ENCODE data around the gene RPA3.

RPA3 gene

DNA sequence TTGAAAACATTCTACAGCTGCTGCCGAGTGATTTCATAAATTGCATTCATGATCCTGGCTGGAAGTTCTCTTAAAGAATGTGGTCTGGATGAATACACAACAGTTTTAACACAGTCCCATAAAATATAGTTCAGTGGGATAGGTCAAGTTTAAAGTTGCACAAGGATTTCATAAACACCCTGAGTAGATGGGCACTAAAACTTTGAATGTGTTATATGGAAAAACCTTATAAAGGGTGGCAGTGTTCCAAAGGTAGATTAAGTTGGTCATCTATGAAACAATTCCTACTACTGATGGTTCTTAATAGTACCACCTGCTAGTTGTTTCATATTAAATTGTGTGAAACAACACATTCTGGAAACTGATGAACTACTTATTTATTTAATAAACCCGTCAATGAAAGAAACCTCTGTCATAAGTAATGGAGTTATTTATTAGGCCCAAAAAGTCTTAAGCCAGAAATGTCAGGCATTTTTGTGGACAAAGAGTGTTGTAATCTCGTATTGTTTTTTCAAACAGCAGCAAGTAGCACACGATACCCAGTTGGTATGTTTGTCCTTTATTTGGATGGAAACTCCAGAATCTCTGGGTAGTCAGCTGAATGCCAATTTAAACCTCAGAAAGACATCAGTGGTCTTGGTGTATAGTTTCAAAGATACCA lies 14.3 kb upstream of the RPA3 start:
- no peak for DNase-seq (ENCODE audit: low read depth in 2 of 2)

DNA sequence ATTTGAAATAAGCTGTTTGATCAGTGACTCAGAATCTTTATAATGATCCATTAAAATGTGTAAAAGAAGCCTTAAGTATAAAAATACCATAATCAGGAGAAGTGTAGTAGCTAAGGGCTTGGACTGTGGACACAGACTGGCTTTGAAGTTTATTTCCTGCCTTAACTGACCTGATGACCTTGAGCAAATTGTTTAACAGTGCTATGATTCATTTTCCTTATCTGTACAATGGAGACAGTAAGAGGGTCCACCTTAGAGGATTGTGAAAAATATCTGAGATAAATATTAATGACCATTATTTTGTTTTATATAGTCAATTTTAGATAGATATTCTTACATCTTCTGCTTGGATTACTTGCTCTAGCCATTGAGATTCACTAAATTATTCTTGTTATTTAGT lies 13.3 kb upstream of the RPA3 start:
- DNase-seq (ENCODE audit: low read depth in 2 of 2) = no peak

DNA sequence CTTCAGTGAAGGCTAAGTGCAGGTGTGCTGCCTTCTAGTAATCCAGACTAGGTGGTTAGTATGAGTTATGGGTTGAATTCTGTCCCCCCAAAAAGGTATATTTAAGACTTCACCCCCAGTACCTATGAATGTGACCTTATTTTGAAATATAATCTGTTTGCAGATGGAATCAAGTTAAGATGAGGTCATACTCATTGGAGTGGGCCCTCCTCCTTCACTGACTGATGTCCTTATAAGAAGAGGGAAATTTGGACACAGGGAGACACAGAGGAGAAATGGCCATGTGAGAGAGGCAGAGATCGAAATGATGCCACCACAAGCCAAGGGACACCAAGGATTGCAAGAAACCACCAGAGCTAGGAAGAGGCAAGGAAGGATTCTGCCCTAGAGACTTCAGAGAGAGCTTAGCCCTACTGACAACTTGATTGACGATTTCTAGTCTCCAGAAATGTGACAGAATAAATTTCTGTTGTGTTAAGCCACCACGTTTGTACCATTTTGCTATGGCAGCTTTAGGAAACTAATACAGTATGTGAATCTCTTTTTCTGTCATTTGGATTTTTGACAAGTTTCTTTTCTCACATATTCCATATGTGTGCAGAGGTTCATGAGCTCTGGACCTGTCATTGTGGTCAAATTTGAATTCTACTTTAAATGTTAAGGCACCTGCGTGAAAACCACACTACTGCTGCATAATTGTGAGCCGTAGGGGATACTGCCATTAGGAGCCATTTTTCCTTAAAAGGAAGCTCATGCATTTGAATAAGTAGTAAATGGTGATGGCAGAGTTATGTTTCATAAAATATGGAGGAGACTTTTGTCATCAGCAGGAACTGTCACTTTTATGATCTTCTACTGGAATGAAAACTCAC lies 2.6 kb upstream of the RPA3 start:
- DNase-seq (ENCODE audit: low read depth in 2 of 2) = no peak

DNA sequence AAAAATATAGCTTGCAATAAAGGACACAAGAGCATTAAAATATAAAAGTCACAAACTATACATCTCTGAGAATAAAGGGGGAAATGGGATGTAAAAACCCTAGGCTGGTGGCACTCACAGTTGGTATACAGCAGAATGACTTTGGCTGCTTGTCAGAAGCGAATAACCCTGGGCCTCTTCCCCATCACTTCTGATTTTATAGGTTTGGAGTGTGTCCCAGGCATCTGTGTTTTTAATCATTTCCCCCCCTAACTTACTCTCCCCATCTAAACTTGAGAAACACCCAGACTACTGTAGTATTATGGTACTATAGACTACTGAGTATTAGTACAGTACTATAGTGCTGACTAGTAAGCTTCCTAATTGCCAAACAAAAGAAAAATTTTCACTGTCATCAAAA lies 1.8 kb upstream of the RPA3 start:
- no peak for DNase-seq (ENCODE audit: low read depth in 2 of 2)

DNA sequence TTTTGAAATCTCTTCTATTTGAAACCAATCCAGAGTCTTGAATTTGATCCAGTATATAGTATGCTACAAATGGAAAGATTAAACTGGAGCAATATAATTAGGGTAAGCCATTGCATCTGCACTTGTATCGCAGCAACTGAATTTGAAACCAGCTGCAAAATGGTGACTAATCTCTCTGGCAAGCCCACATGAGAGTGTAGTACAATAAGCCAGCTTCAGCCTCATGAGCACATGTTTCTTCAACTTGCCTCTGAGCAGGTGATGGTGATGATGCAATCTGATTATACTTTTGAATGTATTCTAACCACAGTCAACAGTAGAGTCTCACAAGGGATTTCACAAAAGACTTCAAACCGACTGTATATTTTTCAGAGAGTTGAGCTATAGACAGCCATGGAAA lies 829 bp upstream of the RPA3 start:
- DNase-seq (ENCODE audit: low read depth in 2 of 2) = peak; percentile 28 to 37

DNA sequence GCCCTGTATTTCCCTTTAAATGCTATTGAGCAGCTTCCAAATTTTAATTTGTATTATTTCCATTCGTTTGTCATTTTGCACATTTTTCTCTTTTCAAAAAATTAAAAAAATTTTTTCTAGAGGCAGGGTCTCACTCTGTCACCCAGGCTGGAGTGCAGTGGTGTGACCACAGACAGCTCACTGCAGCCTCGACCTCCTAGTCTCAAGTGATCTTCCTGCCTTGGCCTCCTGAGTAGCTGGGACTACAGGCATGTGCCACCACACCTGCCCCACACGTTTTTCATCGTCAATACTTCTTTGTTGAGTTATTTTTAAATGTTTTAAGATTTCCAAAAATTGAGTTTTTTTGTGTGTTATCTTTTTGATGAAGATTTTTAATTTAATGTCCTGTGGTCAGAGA lies 4.7 kb downstream of the RPA3 start:
- no peak for DNase-seq (ENCODE audit: low read depth in 2 of 2)

DNA sequence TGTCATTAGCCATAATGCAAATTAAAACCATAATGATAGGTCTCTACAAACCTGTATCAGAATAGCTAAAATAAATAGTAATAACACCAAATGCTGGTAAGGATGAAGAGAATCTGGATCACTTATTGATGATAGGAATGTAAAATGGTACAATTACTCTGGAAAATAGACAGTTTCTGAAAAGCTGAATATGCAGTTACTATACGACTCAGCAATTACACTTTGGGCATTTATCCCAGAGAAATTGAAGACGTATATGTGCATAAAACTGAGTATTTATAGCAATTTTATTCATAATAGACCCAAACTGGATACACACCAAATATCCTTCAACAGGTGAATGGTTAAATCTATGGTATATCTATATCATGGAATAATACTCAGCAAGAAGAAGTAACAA lies 7.9 kb downstream of the RPA3 start:
- no peak for DNase-seq (ENCODE audit: low read depth in 2 of 2)

DNA sequence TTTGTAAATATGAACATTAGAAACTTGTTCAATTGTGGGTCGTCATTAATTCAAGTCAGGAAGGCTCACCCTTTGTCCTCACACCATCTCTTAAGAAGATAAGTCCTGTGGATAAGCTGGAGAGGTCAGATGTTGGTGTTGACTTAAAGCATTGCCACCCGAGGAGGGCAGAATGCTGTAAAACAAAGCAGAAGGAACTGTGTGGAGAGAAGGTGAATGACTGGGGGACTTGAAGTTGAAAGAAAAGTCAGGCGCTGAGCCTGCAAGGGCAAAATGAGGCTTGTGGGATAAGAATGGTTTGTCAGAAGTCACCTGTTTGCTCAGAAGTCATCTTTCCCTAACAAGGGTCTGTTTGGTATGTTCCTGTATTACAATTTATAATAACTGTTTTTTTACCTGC lies 9.1 kb downstream of the RPA3 start:
- DNase-seq (ENCODE audit: low read depth in 2 of 2) = no peak

DNA sequence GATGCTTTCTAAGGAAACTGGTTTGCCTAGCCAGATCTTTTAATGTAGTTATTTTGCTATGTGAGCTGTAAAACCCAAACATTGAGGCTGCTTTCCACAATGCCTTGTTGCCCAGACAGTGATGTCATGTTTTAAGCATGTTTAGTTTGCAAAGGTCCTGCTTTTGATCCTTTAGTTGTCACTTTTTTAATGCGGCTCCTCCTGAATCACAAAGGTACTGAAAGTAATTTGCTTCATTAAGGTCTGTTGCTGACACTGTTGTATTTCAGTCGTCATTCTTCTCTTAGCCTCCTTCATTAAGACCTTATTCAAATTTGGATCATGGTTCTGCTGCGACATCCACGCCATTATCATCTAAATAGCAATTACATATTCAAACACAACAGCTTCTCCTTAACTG lies 10.6 kb downstream of the RPA3 start:
- no peak for DNase-seq (ENCODE audit: low read depth in 2 of 2)

DNA sequence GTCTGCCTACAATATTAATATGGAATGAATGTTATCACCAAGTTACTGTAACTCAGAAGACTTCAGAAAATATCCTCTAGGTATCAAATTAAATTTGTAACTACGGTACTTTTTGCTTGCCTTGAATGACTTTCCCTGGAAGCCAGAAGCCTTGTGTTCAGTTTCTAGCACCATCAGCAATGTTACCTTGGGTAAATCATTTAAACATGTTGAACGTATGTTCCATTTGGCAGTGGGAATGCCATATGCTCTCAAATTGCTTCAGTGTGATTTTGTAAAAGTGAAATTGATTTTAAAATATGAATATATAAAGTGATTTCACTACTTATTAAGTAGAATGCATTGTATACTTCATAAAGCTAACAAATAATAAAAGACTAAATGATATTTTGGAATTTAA lies 11.2 kb downstream of the RPA3 start:
- no peak for DNase-seq (ENCODE audit: low read depth in 2 of 2)

DNA sequence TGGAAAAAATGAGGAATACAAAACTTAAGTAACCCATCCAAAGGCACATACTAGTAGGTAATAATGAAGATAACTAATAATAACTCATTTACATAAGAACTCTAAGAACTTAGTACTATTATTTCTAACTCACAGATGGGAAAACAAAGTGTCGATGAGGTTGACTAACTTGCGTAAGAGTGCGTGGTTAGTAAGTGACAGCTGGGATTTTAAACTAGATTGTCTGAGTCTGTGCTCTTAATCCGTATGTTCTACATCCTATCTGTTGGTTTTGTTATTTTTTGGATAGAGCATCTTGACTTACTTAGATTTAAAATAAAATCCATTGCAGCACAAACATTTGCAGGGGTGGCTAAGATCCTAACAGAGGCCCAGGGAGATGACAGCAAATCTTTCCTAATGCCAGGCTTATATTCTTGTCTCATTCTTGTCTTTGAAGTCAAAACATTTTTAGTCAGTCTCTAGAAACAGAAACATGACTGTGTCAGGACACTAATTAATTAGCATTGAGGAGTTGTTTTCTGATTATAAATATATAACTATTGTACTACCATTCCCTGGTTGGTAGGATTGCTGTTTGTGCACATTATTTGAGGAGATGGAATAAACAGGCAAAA lies 11.7 kb downstream of the RPA3 start:
- DNase-seq (ENCODE audit: low read depth in 2 of 2) = no peak

DNA sequence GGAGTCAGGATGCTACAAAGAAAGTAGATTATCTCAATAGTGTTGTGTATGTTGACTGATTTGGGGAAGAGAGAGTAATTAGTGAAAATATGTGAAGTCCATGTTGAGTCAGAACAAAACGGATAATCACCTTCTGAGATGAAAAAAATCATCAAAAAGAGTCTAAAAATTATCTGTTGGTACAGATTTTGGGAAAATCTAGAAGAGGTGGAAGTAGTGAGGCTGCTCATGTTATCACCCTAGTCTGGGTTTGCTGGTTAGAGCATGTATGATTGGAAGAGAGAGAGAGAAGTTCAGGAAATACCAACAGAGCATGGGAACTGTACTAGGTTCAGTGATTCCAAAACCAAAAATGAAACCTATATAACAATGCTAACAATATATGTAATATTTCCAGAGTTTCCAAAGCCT lies 12.3 kb downstream of the RPA3 start:
- no peak for DNase-seq (ENCODE audit: low read depth in 2 of 2)

DNA sequence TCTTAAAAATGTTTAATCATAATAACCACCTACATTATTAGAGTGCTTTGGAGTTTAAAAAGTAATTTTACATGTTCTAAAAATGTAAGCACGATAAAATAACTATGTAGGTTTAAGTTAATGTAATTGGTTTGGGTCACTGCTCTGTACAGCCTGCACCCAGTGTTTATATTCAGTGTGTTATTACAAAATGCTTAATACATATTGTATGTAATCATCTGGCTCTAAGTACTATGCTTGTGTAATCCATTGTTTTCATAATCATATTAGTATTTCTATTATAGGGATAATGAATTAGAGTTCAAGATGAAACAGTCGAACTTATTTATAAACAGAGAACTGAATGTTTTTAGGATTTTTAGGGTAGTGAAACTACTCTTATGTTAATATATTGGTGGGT lies 13.1 kb downstream of the RPA3 start:
- no peak for DNase-seq (ENCODE audit: low read depth in 2 of 2)

DNA sequence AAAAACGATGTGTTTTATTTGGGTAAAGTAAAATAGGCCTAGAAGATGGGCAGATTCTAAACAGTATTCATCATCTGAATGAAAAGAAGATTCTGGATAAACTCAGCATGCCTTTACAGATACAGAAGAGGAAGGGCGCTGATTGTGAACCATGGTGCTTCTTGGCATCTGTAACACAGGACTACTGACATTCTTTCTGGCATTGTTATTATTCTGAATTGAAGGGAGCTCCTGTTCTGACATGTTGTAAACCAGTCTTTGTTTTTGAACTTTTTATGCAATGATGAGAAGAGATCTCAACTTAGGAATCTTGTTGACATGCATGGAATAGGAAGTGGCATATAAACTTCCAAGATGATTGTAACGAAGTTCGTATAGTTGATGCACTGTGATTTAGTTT lies 13.5 kb downstream of the RPA3 start:
- DNase-seq (ENCODE audit: low read depth in 2 of 2) = no peak

DNA sequence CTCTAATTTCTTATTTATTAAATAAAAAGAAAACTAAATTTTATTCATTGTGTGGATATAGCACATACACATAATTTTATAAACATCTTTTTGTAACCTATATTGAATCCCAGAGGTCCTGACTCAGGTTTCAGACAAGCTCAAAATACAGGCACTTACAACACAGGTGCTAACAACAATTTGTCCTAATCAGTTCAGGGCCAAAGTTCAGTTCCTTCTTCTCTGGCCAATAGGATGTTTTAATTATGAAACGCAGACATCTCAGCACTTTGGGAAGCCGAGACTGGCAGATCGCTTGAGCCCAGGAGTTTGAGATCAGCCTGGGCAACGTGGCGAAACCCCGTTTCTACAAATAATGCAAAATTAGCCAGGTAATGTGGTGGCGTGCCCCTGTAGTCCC lies 15.0 kb downstream of the RPA3 start:
- DNase-seq (ENCODE audit: low read depth in 2 of 2) = no peak

DNA sequence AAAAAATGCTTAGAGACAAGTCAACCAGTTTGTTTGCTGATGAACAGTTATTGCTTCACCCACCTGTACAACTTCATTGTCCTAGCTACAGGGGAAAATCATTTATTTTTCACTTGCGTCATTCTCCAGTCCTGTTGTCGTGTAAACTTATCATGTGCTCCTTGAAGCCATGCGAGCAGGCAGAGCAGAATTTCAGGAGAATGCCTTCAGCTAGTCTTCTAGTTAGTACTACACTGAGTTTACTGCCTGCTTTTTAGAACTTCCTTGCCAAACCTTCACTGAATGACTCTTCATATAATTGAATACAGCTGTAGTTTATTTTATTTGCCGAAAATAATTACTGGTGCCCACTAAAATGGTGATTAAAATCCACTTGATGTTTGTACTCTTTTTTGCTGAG lies 15.6 kb downstream of the RPA3 start:
- DNase-seq (ENCODE audit: low read depth in 2 of 2) = no peak

DNA sequence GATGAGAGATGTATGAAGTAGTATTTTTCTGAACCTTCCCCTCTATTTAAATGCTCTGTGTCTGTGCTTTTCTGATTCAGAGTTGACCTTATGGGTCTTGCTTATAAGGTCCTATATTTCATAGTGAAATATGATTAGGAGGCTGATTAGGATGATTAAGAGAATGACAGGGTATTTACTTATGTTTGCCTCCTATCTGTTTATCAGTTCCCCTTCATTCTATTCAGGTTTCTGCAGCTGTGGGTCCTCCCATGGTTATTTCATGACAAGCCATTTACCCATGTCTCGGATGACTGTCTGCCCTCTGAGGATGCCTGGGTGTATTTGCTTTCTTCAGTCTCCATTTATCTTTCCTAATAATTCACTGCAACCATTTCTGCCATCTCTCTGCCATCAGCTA lies 16.9 kb downstream of the RPA3 start:
- DNase-seq (ENCODE audit: low read depth in 2 of 2) = no peak

DNA sequence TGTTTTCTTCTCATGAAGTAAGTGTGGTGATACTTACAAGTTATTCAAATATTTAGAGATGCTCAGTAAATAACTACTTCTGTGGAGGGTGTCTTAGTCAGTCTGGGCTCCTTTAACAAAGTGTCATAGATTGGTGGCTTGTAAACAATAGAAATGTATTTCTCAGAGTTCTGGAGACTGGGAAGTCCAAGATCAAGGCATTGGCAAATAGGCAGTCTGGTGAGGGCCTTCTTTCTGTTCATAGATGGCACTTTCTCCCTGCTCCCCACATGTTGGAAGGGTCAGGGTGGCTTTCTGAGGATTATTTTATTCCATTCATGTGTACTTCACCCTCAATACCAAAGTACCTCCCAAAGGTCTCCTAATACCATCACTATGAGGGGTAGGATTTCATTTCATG lies 18.4 kb downstream of the RPA3 start:
- DNase-seq (ENCODE audit: low read depth in 2 of 2) = no peak

DNA sequence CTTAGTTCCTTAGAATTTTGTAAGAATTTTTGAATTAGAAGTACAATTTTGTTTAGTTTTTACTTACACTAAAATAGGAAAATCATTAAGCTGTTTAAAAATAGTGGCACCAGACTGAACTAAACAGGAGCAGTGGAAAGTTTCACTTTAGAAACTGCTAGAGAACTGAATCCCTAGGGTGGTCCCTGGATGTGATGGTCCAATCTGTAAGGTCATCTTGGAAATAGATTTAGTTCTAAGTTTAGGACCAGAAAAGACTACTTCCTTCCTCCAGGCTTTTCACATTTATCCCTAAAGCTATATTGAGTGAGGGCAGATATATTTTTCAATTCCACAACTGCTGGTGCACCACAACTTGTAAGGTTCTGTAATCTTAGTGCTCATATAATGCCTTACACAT lies 19.0 kb downstream of the RPA3 start:
- DNase-seq (ENCODE audit: low read depth in 2 of 2) = no peak

DNA sequence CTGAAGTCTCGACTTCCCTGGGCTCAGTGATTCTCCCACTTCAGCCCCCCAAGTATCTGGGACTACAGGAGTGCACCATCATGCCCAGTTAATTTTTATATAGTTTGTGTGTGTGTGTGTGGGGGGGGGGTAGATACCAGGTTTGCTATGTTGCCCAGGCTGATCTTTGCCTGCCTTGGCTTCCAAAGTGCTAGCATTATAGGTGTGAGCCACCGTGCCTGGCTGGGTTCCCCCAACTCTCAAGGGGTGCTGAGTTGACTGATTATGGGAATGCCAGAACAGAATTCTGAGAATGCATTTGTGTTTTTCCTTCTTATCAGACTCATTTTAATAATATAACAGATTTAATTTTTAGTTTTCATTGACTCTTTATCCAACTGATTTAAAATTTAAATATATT lies 19.5 kb downstream of the RPA3 start:
- no peak for DNase-seq (ENCODE audit: low read depth in 2 of 2)

DNA sequence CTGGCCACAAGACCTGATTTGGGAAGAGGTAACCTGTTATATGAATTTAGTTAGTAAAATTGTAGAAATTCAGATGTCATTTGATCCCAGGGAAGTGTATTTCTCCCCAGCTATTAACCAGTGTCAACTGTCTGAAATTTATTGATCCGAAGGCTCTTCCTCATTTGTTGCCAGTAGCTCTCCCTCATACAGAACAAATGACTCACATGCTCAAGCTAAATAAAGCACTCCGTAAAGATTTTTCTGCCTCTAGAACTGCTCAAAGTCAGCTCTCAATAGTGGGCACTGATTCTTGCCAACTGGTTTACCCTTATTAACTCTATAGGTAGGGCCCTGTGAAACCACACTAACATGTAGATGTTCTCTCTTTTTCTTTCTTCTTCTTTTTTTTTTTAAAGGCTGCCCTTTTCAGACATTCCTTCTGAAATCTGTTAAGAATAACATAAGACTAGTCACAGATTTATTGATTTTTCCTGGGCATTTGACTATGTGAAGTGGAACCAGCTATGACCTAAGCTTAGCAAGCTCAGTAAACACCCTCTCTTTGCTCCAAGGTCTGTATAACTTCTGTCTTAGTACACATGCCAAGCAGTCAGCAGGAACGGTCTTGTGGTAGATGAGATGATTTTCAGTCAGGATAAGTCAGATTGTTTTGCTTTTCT lies 21.8 kb downstream of the RPA3 start:
- no peak for DNase-seq (ENCODE audit: low read depth in 2 of 2)

DNA sequence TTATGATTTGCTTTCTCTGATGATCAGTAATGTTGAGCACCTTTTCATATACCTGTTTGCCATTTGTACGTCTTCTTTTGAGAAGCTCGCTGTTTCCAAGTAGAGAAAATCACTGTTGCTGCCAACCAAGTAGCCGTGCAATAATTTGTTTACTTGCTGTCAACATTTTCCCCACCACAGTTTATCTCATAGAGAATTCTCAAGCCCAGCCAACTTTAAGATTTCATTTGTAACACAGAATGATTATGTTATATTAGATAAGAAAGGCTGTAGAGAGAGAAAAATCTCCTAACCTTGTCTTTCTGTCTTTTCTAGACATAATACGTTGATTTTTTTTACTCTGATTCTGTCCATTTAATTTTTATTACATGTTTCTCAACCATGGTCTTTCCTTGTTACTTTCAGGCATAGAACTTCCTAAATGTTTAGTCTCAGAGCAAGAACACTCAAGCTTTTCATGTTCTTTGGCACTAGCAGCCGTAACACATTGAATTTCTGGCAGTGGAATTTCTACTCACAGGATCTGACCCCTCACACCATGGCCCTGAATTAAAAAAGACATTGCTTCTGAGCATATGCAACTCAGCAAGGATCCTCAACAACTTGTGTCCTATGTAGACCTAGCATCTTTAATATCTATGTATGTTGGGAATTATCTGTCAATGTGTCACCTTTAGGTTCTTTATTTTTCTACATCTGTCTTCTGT lies 23.1 kb downstream of the RPA3 start:
- no peak for DNase-seq (ENCODE audit: low read depth in 2 of 2)

Data from stimulated activated CD4-positive, alpha-beta T cell treated with anti-CD3 and anti-CD28 coated beads, Interleukin-15, amount 100 ng/mL, for 48 hours (primary cell).